WTC11 (cell line): ENCODE measurements around the gene ZNRF1.

Experiments used
- CTCF ChIP-seq: fragments of 200-600 bp; IDR thresholded peaks from 2 replicates; pipeline ENCODE4 v1.8.0; 2022; ENCODE audit warnings: antibody characterized with exemption
- ETV6 ChIP-seq: sonication (generic); formaldehyde crosslinking; IDR thresholded peaks from 2 replicates; pipeline ENCODE4 v1.8.1; 2022; ENCODE audit warnings: mild to moderate bottlenecking, missing genetic modification reagents
- MXD4 ChIP-seq: fragments of 250-450 bp; sonication (Bioruptor Pico); IDR thresholded peaks from 2 replicates; pipeline ENCODE4 v1.8.0; 2021; ENCODE audit warnings: mild to moderate bottlenecking, moderate library complexity, borderline replicate concordance
- NR3C1 ChIP-seq: sonication (generic); formaldehyde crosslinking; conservative IDR thresholded peaks from 2 replicates; pipeline ENCODE4 v1.8.1; 2023; ENCODE audit warnings: low read depth, mild to moderate bottlenecking, missing genetic modification reagents
- PREB ChIP-seq: sonication (generic); formaldehyde crosslinking; IDR thresholded peaks from 2 replicates; pipeline ENCODE4 v1.8.1; 2022; ENCODE audit warnings: mild to moderate bottlenecking, missing genetic modification reagents, moderate library complexity, borderline replicate concordance
- TF ChIP-seq, protein P1 (sequence below): sonication (generic); formaldehyde crosslinking; IDR thresholded peaks from 2 replicates; pipeline ENCODE4 v1.8.1; 2023; ENCODE audit warnings: mild to moderate bottlenecking, missing genetic modification reagents
- TF ChIP-seq, protein P2 (sequence below): sonication (generic); formaldehyde crosslinking; conservative IDR thresholded peaks from 2 replicates; pipeline ENCODE4 v1.8.1; 2023; ENCODE audit warnings: mild to moderate bottlenecking, low read depth, missing genetic modification reagents, moderate library complexity

DNA sequence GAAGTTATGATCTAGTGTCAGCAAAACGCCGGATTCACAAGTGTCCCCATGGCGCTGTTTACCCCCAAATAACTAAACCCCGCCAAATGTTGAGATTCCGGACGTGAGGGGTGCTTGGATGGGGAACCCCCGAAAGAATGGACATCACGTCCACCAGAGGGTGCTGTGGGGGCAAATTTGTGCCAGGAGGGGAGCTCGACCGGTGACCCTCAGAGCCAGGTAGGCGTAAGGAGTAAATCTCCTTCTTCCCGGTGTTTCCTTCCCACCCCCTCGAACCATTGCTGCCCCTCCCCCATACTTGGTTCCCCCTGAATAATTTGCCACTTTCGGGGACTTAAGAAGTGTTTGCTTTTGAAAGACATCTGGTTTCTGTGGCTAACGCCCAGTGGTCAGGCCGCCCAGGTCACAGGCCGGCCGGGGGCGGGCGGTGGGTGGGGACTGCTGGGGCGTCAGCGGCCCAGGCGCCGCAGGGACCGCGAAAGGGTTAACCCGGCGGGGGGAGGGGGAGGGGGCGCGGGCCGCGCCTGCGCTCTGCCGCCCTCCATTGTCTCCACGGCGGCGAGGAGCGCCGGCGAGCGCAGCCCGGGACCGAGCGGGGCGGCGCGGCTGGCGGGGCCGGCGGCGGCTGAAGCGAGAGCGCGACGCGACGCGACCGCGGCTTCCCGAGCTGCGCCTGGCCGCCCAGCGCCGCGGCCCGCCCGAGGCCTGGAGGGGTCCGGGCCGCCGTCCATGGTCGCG, at the start of gene ZNRF1:
- TF ChIP-seq CTCF (peak; percentile 51; the same call in 1 of the 2 replicates), NR3C1 (CRISPR knock-in tag) (no peak), ETV6 (CRISPR knock-in tag) (no peak), PREB (no peak), MXD4 (no peak)
- TF ChIP-seq, protein P1, sequence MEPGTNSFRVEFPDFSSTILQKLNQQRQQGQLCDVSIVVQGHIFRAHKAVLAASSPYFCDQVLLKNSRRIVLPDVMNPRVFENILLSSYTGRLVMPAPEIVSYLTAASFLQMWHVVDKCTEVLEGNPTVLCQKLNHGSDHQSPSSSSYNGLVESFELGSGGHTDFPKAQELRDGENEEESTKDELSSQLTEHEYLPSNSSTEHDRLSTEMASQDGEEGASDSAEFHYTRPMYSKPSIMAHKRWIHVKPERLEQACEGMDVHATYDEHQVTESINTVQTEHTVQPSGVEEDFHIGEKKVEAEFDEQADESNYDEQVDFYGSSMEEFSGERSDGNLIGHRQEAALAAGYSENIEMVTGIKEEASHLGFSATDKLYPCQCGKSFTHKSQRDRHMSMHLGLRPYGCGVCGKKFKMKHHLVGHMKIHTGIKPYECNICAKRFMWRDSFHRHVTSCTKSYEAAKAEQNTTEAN (CRISPR knock-in tag) = no peak
- TF ChIP-seq, protein P2, sequence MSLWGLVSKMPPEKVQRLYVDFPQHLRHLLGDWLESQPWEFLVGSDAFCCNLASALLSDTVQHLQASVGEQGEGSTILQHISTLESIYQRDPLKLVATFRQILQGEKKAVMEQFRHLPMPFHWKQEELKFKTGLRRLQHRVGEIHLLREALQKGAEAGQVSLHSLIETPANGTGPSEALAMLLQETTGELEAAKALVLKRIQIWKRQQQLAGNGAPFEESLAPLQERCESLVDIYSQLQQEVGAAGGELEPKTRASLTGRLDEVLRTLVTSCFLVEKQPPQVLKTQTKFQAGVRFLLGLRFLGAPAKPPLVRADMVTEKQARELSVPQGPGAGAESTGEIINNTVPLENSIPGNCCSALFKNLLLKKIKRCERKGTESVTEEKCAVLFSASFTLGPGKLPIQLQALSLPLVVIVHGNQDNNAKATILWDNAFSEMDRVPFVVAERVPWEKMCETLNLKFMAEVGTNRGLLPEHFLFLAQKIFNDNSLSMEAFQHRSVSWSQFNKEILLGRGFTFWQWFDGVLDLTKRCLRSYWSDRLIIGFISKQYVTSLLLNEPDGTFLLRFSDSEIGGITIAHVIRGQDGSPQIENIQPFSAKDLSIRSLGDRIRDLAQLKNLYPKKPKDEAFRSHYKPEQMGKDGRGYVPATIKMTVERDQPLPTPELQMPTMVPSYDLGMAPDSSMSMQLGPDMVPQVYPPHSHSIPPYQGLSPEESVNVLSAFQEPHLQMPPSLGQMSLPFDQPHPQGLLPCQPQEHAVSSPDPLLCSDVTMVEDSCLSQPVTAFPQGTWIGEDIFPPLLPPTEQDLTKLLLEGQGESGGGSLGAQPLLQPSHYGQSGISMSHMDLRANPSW = no peak
